Suprapubic skin (tissue), 4 donors: ENCODE measurements around the gene HSPA13. TPM values are rescaled to one million over a fixed set of nuclear protein-coding genes. Genes with fewer than 3 reads are reported as not detected.
A peak's percentile ranks its signal among the peaks of the same experiment; 100 is the strongest.

Source experiments
- DNase-seq, 2 donors: peaks; one replicate each; pipeline ENCODE4 v3.0.0-alpha.2; 2019; ENCODE audit warnings: low spot score in 2 of 2
- H3K27ac ChIP-seq: fragments of 200-600 bp; sonication (generic); one replicate; pipeline ENCODE4 v1.5.1; 2019
- H3K27me3 ChIP-seq: fragments of 200-600 bp; sonication (generic); one replicate; pipeline ENCODE4 v1.5.1; 2019
- H3K36me3 ChIP-seq: fragments of 200-600 bp; sonication (generic); one replicate; pipeline ENCODE4 v1.5.1; 2019
- H3K4me1 ChIP-seq: fragments of 200-600 bp; sonication (generic); one replicate; pipeline ENCODE4 v1.5.1; 2019
- H3K4me3 ChIP-seq: fragments of 200-600 bp; sonication (generic); one replicate; pipeline ENCODE4 v1.5.1; 2019; ENCODE audit warnings: mild to moderate bottlenecking
- H3K9me3 ChIP-seq: fragments of 200-600 bp; sonication (generic); one replicate; pipeline ENCODE4 v1.5.1; 2019
- EP300 ChIP-seq: sonication (generic); formaldehyde crosslinking; IDR thresholded peaks from one replicate; pipeline ENCODE4 v1.6.1; 2017; ENCODE audit warnings: antibody characterized with exemption
- POLR2A ChIP-seq, 2 donors: fragments of 450-650 bp; IDR thresholded peaks; one replicate each; pipeline ENCODE4 v1.6.1; 2017; ENCODE audit warnings: antibody characterized with exemption in 2 of 2, mild to moderate bottlenecking in 2 of 2, moderate library complexity in 2 of 2
- POLR2AphosphoS5 ChIP-seq, 3 donors: sonication (generic); formaldehyde crosslinking; IDR thresholded peaks; one replicate each; pipeline ENCODE4 v1.6.1; 2017; ENCODE audit warnings: antibody characterized with exemption in 3 of 3
- WGBS: methylation state at CpG from one replicate; pipeline ENCODE4 v1.1.5; 2018; 5-methylcytosine and 5-hydroxymethylcytosine counted together
- total RNA-seq, 4 donors: library from RNA; depleted of rRNA; stranded (reverse); fragments of >200 nt; gene quantifications; one replicate each; pipeline ENCODE4 v1.1.0, GENCODE V29; 2016
- TF ChIP-seq, protein P1 (sequence below), 2 donors: fragments of 200-600 bp in 1 of 2; fragments of 450-650 bp in 1 of 2; sonication (generic) in 1 of 2; IDR thresholded peaks; one replicate each; pipeline ENCODE4 v1.5.1; 2016 to 2019; ENCODE audit warnings: antibody characterized with exemption in 2 of 2, mild to moderate bottlenecking in 1 of 2, moderate library complexity in 1 of 2

The HSPA13 gene
- total RNA-seq, 4 donors from 2014 or later = 3.0 to 7.6 (median 7.2) TPM

DNA sequence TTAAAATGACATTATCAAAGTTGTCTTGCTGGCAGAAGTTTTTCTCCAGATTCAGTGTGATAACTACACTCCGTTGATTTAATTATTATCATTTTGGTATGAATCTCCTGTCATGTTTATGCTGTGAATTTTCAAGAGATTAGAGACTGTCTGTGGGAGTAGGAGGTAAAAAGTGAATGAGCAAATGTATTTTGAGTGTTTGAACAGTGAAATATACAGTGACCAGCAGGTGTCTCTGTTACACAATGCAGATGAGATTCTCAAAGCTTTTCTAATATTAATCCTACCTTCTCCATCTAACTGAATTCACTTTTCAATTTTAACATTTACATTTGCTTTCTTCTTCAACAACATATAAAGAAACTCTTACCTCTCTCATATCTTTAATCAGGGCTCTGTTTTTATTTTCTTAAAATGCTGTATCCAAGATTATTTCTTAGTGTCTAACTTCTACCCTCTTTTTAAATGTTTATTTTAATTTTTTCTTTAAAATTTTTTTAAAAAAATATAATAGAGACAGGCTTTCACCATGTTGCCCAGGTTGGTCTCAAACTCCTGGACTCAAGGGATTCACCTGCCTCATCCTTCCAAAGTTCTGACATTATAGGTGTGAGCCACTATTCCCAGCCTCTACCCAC lies 20.9 kb upstream of the HSPA13 start:
- Histone ChIP-seq H3K4me1 (no peaks in the 10 kb centered on the region), H3K4me3 (no peak overlapping the region), H3K27ac (no peak overlapping the region), H3K36me3 (no peaks in the 10 kb centered on the region), H3K9me3 (no peaks in the 10 kb centered on the region), H3K27me3 (no peaks in the 10 kb centered on the region)
- DNase-seq = no peak
- 38% methylated on average over 1 of the region's 1 CpG for WGBS
- TF ChIP-seq, protein P1, sequence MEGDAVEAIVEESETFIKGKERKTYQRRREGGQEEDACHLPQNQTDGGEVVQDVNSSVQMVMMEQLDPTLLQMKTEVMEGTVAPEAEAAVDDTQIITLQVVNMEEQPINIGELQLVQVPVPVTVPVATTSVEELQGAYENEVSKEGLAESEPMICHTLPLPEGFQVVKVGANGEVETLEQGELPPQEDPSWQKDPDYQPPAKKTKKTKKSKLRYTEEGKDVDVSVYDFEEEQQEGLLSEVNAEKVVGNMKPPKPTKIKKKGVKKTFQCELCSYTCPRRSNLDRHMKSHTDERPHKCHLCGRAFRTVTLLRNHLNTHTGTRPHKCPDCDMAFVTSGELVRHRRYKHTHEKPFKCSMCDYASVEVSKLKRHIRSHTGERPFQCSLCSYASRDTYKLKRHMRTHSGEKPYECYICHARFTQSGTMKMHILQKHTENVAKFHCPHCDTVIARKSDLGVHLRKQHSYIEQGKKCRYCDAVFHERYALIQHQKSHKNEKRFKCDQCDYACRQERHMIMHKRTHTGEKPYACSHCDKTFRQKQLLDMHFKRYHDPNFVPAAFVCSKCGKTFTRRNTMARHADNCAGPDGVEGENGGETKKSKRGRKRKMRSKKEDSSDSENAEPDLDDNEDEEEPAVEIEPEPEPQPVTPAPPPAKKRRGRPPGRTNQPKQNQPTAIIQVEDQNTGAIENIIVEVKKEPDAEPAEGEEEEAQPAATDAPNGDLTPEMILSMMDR (IDR thresholded peaks at IDR 0.05) = peak; percentile 14 to 42
- no peak for TF ChIP-seq EP300

DNA sequence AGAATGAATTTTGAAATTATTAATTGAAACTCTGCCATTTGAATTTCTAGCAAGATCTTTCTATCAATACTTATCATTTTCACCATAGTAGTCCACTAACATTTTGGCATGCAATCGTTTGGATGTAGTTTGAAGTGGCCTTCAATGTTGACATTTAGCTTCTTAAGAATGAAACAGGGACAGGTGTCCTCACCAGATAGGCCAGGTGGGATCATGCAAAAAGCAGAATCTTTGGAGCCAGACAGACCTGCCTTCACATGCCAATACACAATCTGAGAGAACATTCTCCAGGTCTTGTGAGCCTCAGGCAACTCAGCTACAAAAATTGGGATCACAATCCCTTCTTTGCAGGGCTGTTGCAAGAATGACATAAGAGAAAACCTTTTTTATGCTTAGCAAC lies 18.3 kb upstream of the HSPA13 start:
- Histone ChIP-seq H3K27ac (no peak overlapping the region), H3K4me3 (no peak overlapping the region), H3K36me3 (no peaks in the 10 kb centered on the region), H3K9me3 (no peaks in the 10 kb centered on the region), H3K27me3 (no peaks in the 10 kb centered on the region), H3K4me1 (no peaks in the 10 kb centered on the region)
- 38% methylated on average over 1 of the region's 1 CpG for WGBS
- TF ChIP-seq POLR2A (IDR thresholded peaks at IDR 0.05) (no peak), POLR2AphosphoS5 (IDR thresholded peaks at IDR 0.05) (no peak), EP300 (no peak)
- TF ChIP-seq, protein P1 (IDR thresholded peaks at IDR 0.05) = no peak
- DNase-seq = no peak

DNA sequence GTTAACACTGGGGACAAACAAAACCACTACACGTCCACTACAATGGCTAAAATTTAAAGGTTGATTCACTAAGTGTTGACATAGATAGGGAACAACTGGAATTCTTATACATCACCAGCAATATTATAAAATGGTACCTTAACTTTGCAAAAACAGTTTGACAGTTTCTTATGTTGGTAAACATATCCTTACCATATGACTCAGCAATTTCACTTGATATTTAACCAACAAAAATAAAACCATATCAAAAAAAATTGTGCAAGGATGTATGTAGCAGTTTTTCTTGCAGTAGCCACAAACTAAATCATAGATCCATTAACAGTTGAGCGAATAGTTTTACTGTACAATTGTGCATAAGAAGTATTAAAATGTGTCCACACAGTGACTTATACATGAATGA lies 5.3 kb upstream of the HSPA13 start:
- WGBS = 93% methylated on average over 2 of the region's 2 CpGs
- TF ChIP-seq POLR2A (IDR thresholded peaks at IDR 0.05) (no peak), EP300 (no peak), POLR2AphosphoS5 (IDR thresholded peaks at IDR 0.05) (no peak)
- TF ChIP-seq, protein P1 (IDR thresholded peaks at IDR 0.05) = no peak

DNA sequence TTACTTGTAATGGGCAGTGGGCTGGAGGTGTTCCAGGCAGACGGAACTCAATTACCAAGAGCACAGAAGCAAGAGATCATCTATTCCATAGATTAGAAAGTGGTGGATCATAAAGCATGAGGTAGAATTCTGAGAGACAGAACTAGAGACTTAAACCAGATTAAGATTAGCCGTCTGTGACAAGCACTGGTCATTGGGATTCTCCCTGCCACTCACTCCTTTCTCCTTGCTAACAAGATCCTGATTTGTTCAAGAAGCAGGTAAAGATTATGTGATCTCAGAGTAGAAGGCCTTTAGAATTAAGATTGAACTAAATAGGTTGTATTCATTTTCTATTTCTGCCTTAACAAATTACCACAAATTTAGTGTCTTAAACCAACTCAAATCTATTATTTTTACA lies 1.5 kb upstream of the HSPA13 start:
- no peak for TF ChIP-seq POLR2A (IDR thresholded peaks at IDR 0.05)
- TF ChIP-seq EP300 = no peak
- no peak for TF ChIP-seq POLR2AphosphoS5 (IDR thresholded peaks at IDR 0.05)
- TF ChIP-seq, protein P1 (IDR thresholded peaks at IDR 0.05) = no peak
- no peak overlapping the region for H3K4me3 ChIP-seq
- DNase-seq = no peak
- WGBS = 91% methylated on average over 2 of the region's 2 CpGs
- no peaks in the 10 kb centered on the region for H3K27me3 ChIP-seq
- no peaks in the 10 kb centered on the region for H3K36me3 ChIP-seq
- no peaks in the 10 kb centered on the region for H3K9me3 ChIP-seq
- H3K27ac ChIP-seq = peak overlapping the region; percentile 86
- peaks cover 35% of the 10 kb centered on the region for H3K4me1 ChIP-seq

More for the DNA sequence above, 5.3 kb upstream of the HSPA13 start:
- Histone ChIP-seq H3K4me3 (no peak overlapping the region), H3K27ac (no peak overlapping the region), H3K4me1 (peaks cover 6% of the 10 kb centered on the region), H3K36me3 (no peaks in the 10 kb centered on the region), H3K27me3 (no peaks in the 10 kb centered on the region), H3K9me3 (no peaks in the 10 kb centered on the region)
- no peak for DNase-seq

DNA sequence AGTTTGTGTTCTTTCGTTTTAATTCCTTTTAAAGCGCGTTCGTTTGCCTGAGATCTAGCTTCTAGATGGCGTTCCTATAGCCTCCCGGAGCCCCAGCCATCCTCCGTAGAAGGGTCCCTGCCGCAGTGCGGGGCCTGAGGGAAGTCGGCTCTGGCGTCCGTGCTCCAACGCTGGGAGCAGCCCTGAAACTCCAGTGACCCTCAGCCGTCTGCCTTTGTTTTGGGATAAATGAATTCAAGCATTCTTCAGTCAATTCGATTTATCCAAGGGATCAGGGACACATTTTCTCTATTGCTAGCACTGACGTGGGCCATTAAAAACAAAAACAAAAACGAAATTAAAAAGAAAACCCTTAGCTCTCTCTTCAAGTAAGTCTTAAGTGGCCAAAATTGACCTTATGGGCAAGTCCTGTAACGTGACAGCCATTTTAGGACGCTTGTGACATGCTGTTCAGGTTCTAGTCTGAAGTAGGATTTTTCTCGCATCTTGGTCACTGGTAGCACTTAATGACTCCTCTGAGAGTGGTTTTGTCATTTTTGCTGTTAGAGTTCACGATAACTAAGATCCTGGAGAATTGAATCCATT lies 742 bp upstream of the HSPA13 start:
- TF ChIP-seq, protein P1 (IDR thresholded peaks at IDR 0.05) = no peak
- TF ChIP-seq POLR2AphosphoS5 (IDR thresholded peaks at IDR 0.05) = no peak
- H3K4me1 ChIP-seq = peaks cover 35% of the 10 kb centered on the region
- H3K27me3 ChIP-seq = no peaks in the 10 kb centered on the region
- no peak for DNase-seq
- no peaks in the 10 kb centered on the region for H3K9me3 ChIP-seq
- H3K36me3 ChIP-seq = peaks cover under 1% of the 10 kb centered on the region
- peak overlapping the region; percentile 86 for H3K27ac ChIP-seq
- WGBS = 6% methylated on average over 21 of the region's 21 CpGs
- peak overlapping the region; percentile 90 for H3K4me3 ChIP-seq
